AG08395 (cell line): ENCODE results near the gene ATP5F1A.
"Not testable (repeated sequence)": the region's sequence is repeated elsewhere in the genome, so short reads cannot be mapped to it uniquely, and the experiment has no call there.

Source experiments
- DNase-seq: peaks from one replicate; pipeline ENCODE4 v3.0.0; 2012; ENCODE audit warnings: mixed read lengths, low spot score

Gene ATP5F1A

GRCh38 chr18:46047369-46047768 lies 50.7 kb downstream of the ATP5F1A start:
- not testable (repeated sequence) for DNase-seq

DNA sequence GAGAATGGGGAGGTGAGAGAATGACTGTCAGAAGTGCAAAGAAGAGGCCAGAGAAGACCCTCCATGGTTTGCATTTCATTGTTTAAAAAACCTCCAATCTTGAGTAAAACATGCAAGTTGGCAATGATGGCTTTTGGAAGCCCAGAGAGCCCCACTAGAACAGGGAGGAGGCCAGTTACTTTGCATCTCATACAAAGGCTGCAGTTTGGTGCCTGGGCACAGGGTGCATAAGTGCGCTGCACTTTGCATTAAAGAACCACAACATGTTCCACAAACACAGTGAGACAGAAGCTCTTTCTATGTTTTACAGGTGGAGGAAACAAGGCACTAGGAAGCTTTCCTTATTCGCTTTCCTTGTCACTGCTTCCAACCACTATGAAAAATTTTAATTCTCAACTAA lies 51.4 kb downstream of the ATP5F1A start:
- no peak for DNase-seq

DNA sequence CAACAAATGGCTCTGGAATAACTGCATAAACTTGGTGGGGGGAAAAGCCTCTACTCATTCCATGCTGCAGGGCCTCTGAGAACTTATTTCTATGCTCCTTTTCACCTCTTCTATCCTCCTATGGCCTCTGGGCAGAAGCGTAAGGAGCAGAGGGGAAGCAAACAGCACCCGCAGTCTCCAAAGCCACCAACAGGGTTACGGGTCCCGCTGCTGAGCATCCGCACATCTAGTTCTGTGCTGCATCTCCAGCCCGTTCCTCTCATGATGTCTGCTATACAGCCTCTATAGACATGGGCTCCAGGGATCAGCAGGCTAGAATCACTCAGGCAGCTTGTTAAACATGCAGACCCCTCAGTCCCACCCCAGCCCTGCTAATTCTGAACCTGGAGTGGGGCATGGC lies 52.0 kb downstream of the ATP5F1A start:
- no peak for DNase-seq

- peak; percentile 64 for DNase-seq
Measured at GRCh38 chr18:46042571-46043123, 55.4 kb downstream of the ATP5F1A start.

DNA sequence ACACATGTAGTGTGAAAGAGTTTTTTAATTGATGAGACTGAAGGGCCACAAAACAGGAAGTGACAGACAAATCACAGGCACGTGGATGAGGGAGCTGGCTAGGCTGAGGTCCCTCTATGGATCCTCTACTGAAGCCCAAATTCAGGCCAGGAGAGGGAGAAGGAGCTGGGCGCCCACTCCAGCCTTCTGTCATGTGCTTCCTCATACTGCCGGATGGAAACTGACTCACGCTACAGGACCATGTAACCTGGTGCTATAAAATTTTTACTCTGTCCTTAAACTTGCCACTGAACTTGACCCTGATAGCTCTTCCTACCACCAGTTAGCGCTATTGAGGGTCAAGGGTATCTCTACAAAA lies 57.4 kb downstream of the ATP5F1A start:
- DNase-seq, result no peak

DNA sequence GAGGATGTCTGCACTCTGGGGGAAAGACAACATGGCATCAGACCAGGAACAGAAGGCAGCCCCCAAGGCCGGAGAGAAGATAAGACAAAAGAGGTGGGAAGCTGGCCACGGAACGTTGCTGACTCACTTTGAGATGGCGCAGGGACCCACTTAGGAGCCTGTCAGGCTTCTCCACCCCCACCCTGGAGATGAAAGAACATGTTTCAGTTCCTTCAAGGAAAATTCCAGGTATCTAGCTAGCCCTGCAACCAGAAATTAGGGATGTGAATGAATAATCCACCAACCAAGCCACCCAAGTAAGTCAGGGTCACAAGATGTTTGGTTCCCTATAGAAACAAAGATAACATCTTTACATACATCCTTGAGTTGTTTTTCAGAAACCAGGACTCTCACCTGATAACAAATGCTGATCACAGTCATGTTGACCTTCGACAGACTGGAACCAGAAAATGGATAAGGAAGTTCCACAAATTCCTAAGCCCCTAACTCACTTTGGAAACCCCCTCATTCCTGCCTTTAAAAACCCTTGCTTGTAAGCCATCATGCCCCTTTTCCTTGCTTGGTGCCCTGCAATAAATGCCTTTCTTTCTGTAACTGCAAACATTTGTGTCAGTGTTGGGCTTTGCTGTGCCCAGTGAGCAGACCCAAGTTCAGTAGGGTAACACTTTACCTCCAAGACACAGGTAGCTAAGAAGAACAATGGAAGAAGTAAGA lies 57.9 kb downstream of the ATP5F1A start:
- DNase-seq, result no peak

- no peak for DNase-seq
Measured at GRCh38 chr18:46037512-46038305, 60.4 kb downstream of the ATP5F1A start.

DNA sequence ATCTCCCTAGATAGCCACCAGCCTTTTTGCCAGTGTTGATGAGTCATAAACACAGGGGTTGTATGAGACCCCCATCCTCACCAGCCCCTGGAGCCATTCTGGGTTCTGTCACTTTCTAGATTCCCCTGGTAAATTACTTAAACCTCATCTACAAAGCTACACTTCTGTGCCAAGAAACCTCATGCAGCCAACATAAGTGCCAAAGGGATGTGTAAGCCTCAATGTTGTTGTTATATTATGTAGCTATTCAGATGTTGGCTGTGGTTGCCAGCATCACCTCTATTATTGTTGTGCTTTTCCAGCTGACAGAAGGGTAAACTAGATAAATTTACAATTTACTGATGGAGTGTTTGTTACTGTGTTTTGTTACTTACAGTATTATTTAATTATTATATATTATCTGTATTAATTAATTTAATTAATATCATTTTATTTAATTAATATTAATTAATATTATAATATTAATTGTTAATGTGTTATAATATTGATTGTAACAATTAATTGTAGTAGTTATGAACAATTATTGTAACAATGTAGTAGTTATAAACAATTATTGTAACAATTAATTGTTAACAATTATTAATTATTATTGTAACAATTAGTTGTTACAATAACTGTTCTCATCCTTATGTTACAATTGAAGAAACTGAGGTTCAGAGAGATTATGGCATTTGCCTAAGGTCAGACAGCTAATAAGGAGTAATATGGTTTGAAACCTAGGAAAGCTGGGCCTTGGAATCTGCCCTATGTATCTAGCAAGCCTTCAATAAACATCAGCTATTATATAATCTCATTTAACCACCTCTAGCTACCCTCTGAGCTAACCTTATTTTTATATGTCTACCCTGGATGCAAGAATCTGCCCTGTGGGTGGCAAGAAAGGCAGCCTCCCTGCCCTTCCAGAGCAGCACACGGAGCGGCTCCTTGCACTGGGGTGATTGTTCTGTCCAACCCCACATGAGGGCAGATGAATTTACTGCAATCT lies 62.1 kb downstream of the ATP5F1A start:
- DNase-seq, result peak; percentile 78

- DNase-seq, result no peak
Measured at GRCh38 chr18:46034230-46034629, 63.9 kb downstream of the ATP5F1A start.

- no peak for DNase-seq
Measured at GRCh38 chr18:46031741-46032140, 66.4 kb downstream of the ATP5F1A start.
